Caco-2 (cell line): Measurements from ENCODE around the gene KNCN. TPM values are rescaled to one million over a fixed set of nuclear protein-coding genes. Genes with fewer than 3 reads are reported as not detected.

ENCODE experiments used
- BruUV-seq: library from RNA; stranded (reverse); fragments of 400-500 nt; replicated peaks from 2 replicates; lab custom pipeline; 2021; lab: Mats Ljungman, UMichigan
- CTCF ChIA-PET: fragments of 300-600 bp; sonication (Branson Sonifier 250); formaldehyde crosslinking; loops from one replicate; lab custom pipeline; 2022; ENCODE audit warnings: antibody characterized with exemption; lab: Charles Lee
- POLR2A ChIA-PET: fragments of 300-600 bp; sonication (Branson Sonifier 250); formaldehyde crosslinking; loops from one replicate; lab custom pipeline; 2022; ENCODE audit warnings: antibody characterized with exemption; lab: Charles Lee
- DNase-seq, 2 experiments: peaks; one replicate each; pipeline versions ENCODE4 v3.0.0 to v3.0.0-alpha.2; 2020 to 2022
- H3K27me3 ChIP-seq: replicated peaks from 2 replicates; pipeline ENCODE4 v1.6.0; 2011; ENCODE audit warnings: low read length; ENCODE audit not compliant: control insufficient read depth, insufficient read depth
- H3K36me3 ChIP-seq: 2 replicates; pipeline ENCODE4 v1.5.1; 2011; ENCODE audit warnings: low read length; ENCODE audit not compliant: control insufficient read depth, insufficient read depth
- H3K4me1 ChIP-seq: fragments of 250-450 bp; sonication (Bioruptor Pico); 2 replicates; pipeline ENCODE4 v1.5.1; 2020; ENCODE audit warnings: mild to moderate bottlenecking
- H3K4me3 ChIP-seq: 2 replicates; pipeline ENCODE4 v1.5.1; 2011; ENCODE audit warnings: low read depth, mild to moderate bottlenecking, control low read depth, low read length
- H3K9me3 ChIP-seq: fragments of 250-450 bp; sonication (Bioruptor Pico); 2 replicates; pipeline ENCODE4 v1.5.1; 2020; ENCODE audit warnings: mild to moderate bottlenecking, moderate library complexity
- H3K27ac Mint-ChIP-seq: one replicate; pipeline ENCODE4 v1.8.0; 2022; ENCODE audit warnings: mixed read lengths; ENCODE audit not compliant: unreplicated experiment
- H3K27me3 Mint-ChIP-seq: one replicate; pipeline ENCODE4 v1.8.0; 2022; ENCODE audit warnings: mixed read lengths; ENCODE audit not compliant: insufficient read depth, unreplicated experiment
- H3K36me3 Mint-ChIP-seq: one replicate; pipeline ENCODE4 v1.8.0; 2022; ENCODE audit warnings: mild to moderate bottlenecking, mixed read lengths; ENCODE audit not compliant: insufficient read depth, unreplicated experiment
- H3K4me1 Mint-ChIP-seq: one replicate; pipeline ENCODE4 v1.8.0; 2022; ENCODE audit warnings: low read depth, mixed read lengths; ENCODE audit not compliant: unreplicated experiment
- H3K4me3 Mint-ChIP-seq: one replicate; pipeline ENCODE4 v1.8.0; 2022; ENCODE audit warnings: mild to moderate bottlenecking, moderate library complexity, mixed read lengths; ENCODE audit not compliant: unreplicated experiment
- H3K9me3 Mint-ChIP-seq: one replicate; pipeline ENCODE4 v1.8.0; 2022; ENCODE audit warnings: mixed read lengths; ENCODE audit not compliant: unreplicated experiment
- CTCF ChIP-seq, 2 experiments: fragments of 200-600 bp in 1 of 2; IDR thresholded peaks; 1 replicate in 1 of 2; 2 replicates in 1 of 2; pipeline versions ENCODE4 v1.5.1 to v1.8.0; 2011 to 2022; ENCODE audit warnings: antibody characterized with exemption in 1 of 2, control low read depth in 1 of 2, inconsistent platforms in 1 of 2, low read depth in 1 of 2, low read length in 1 of 2, mild to moderate bottlenecking in 1 of 2, moderate library complexity in 1 of 2; ENCODE audit not compliant: insufficient read depth in 1 of 2, severe bottlenecking in 1 of 2, unreplicated experiment in 1 of 2
- intact Hi-C: fragments of 100-400 bp; cut with micrococcal nuclease; formaldehyde crosslinking; loops from one replicate; pipeline ENCODE4 v1.10.0; 2022; ENCODE audit not compliant: unreplicated experiment
- total RNA-seq: library from RNA; stranded (reverse); gene quantifications from 2 replicates; pipeline ENCODE4 v1.2.3, GENCODE V29; 2022

The KNCN gene
- total RNA-seq, 1 experiment from 2014 or later, result not detected

- BruUV-seq, result no TSS peak
- POLR2A ChIA-PET, result no interaction called here
- H3K27ac Mint-ChIP-seq, result no peak overlapping the region
These were observed 20.3 kb upstream of the KNCN start for GRCh38 chr1:46571691-46572225.

GRCh38 chr1:46569884-46570725 lies 18.7 kb upstream of the KNCN start:
- intact Hi-C loops, result no loop called here

More at GRCh38 chr1:46571691-46572225, 20.3 kb upstream of the KNCN start:
- H3K27me3 ChIP-seq, result no peaks in the 10 kb centered on the region
- no peak for TF ChIP-seq CTCF (IDR thresholded peaks at IDR 0.05; ENCODE audit: insufficient read depth in 1 of 2, low read depth in 1 of 2, low read length in 1 of 2, severe bottlenecking in 1 of 2, unreplicated experiment in 1 of 2)
- no peaks in the 10 kb centered on the region for H3K4me1 ChIP-seq
- H3K4me3 ChIP-seq, result no peak overlapping the region
- no peaks in the 10 kb centered on the region for H3K36me3 Mint-ChIP-seq
- intact Hi-C loops, result no loop called here
- no peaks in the 10 kb centered on the region for H3K27me3 Mint-ChIP-seq
- no peaks in the 10 kb centered on the region for H3K4me1 Mint-ChIP-seq
- H3K9me3 Mint-ChIP-seq, result no peaks in the 10 kb centered on the region
- no peak for DNase-seq
- no peaks in the 10 kb centered on the region; the same call in 1 of the 2 replicates for H3K36me3 ChIP-seq
- CTCF ChIA-PET, result no interaction called here
- no peaks in the 10 kb centered on the region for H3K9me3 ChIP-seq
- no peak overlapping the region for H3K4me3 Mint-ChIP-seq

GRCh38 chr1:46569116-46569515 lies 17.7 kb upstream of the KNCN start:
- Histone ChIP-seq H3K4me1 (no peaks in the 10 kb centered on the region), H3K36me3 (no peaks in the 10 kb centered on the region), H3K9me3 (no peaks in the 10 kb centered on the region), H3K4me3 (no peak overlapping the region), H3K27me3 (no peaks in the 10 kb centered on the region)
- intact Hi-C loops, result no loop called here
- ChIA-PET POLR2A (no interaction called here), CTCF (no interaction called here)
- Mint-ChIP-seq H3K36me3 (no peaks in the 10 kb centered on the region), H3K9me3 (no peaks in the 10 kb centered on the region), H3K4me3 (no peak overlapping the region), H3K4me1 (no peaks in the 10 kb centered on the region), H3K27ac (no peak overlapping the region), H3K27me3 (no peaks in the 10 kb centered on the region)
- TF ChIP-seq CTCF (IDR thresholded peaks at IDR 0.05; ENCODE audit: insufficient read depth in 1 of 2, low read depth in 1 of 2, low read length in 1 of 2, severe bottlenecking in 1 of 2, unreplicated experiment in 1 of 2), result no peak
- DNase-seq, result no peak
- BruUV-seq, result no TSS peak

More at GRCh38 chr1:46569884-46570725, 18.7 kb upstream of the KNCN start:
- H3K4me3 Mint-ChIP-seq, result no peak overlapping the region
- TF ChIP-seq CTCF (IDR thresholded peaks at IDR 0.05; ENCODE audit: insufficient read depth in 1 of 2, low read depth in 1 of 2, low read length in 1 of 2, severe bottlenecking in 1 of 2, unreplicated experiment in 1 of 2), result no peak
- no peaks in the 10 kb centered on the region for H3K9me3 ChIP-seq
- ChIA-PET CTCF (no interaction called here), POLR2A (interaction anchor here (0.5 kb wide), 1 partner anchor 32 kb away, joined by 3 read pairs; no protein-coding TSS in a partner anchor)
- no peaks in the 10 kb centered on the region for H3K36me3 ChIP-seq
- H3K4me3 ChIP-seq, result no peak overlapping the region
- H3K27me3 ChIP-seq, result no peaks in the 10 kb centered on the region
- no peaks in the 10 kb centered on the region for H3K4me1 Mint-ChIP-seq
- no peak for DNase-seq
- no peaks in the 10 kb centered on the region for H3K9me3 Mint-ChIP-seq
- no peak overlapping the region for H3K27ac Mint-ChIP-seq
- no peaks in the 10 kb centered on the region for H3K4me1 ChIP-seq
- no peaks in the 10 kb centered on the region for H3K36me3 Mint-ChIP-seq
- no peaks in the 10 kb centered on the region for H3K27me3 Mint-ChIP-seq
- BruUV-seq, result no TSS peak
